ENCODE measurements around the gene DDOST.

Gene DDOST

DNA sequence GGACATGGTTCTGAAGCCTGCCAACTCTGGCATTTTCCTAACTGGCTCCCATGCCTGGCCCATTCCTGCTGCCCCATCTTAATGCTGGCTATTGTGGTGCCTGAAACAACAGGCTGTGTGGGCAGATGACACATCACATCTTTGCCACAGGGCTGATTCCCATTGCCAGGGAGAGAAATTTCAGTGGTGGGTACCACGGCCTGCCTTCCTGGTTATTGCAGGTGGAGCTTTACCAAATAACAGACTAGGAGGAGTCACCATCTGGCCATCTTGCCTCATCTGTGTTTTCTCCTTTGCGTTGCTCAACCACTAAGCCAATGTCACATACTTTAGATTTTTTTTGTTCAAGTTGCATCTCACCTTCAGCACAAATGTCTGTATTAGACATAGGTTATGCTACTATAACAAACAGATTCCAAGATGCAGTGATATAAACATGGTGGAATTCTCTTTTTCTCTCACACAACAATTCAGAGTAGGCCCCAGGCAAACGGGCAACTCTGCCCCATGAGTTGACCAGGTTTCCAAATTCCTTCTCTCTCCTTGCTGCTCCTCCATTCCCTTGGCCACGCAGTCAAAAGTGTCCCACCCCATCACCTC, 58.2 kb downstream of the DDOST start:
- no peak overlapping the region for H3K4me3 ChIP-seq (ENCODE audit: low read depth in 1 of 2, low read length in 2 of 2)
- no peak overlapping the region for H3K9ac ChIP-seq (ENCODE audit: low read length)
- H3K27me3 ChIP-seq (ENCODE audit: control insufficient read depth in 1 of 2, insufficient read depth in 2 of 2, low read length in 2 of 2): no peaks in the 10 kb centered on the region
- no peaks in the 10 kb centered on the region for H3K4me1 ChIP-seq (ENCODE audit: insufficient read depth, low read length)
- no peak overlapping the region for H3K27ac ChIP-seq (ENCODE audit: low read depth, low read length)
- H3K9me3 ChIP-seq (ENCODE audit: low read length): no peaks in the 10 kb centered on the region
- H3K36me3 ChIP-seq (ENCODE audit: insufficient read depth, low read length): no peaks in the 10 kb centered on the region
